ENCODE measurements around the gene ANXA10.
A peak's percentile ranks its signal among the peaks of the same experiment; 100 is the strongest.
"Not testable (repeated sequence)": the region's sequence is repeated elsewhere in the genome, so short reads cannot be mapped to it uniquely, and the experiment has no call there.

The ANXA10 gene

GRCh38 chr4:168164045-168164444, 71.7 kb downstream of the ANXA10 start:
- no peak for DNase-seq

DNA sequence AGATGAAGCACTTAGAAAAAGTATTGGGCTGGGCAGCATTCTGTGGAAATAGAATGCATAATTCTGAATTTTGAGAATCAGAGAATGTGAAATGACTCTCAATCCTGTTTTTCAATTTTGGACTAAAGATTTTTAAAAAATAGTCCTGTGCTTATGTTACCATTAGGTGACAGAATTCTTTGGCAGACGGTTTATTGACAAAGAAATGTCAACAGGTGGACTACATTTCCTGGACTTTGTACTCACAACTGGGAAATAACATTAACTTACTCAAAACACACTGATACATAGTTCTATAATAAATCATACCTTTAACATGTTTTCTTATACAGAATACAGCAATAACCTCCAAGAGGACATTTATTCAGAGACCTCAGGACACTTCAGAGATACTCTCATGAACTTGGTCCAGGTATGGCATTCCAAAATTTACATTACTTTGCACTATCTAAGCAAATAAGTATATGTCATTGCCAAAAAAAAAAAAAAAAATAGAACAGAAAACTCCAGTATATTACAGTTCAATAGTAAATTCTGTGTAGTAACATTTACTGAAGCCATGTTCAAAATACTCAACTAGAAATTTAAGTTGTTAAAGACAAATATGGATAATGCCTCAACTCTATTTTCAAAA, 72.7 kb downstream of the ANXA10 start:
- no peak for DNase-seq

DNA sequence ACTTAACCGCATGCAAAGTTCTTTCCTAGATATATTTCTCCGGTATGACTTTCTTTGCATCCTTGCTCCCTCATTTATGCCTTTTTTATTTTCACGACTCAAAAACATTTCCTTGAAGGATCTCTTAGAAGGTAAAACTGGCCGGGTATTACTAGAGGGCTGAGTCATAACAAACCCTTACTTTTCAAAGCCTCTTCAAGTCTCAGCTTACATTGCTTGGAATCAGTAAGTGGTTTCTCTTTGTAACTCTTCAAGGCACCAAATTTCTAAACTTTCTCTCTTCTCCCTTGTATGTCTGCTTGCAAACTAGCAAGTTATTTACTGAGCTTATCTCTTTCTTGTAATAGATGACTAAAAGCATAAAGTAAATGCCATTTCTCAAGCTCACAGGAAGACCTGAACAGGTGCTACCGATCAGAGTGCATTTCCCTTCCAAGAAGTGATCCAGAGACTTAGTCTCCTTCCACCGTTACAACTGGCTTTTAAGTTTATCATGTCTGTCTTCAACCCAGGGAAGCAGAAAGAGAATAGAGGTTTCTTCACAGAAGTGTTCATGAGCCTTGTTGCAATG, 75.5 kb downstream of the ANXA10 start:
- DNase-seq: no peak

GRCh38 chr4:168174308-168174707, 82.0 kb downstream of the ANXA10 start:
- DNase-seq: no peak

DNA sequence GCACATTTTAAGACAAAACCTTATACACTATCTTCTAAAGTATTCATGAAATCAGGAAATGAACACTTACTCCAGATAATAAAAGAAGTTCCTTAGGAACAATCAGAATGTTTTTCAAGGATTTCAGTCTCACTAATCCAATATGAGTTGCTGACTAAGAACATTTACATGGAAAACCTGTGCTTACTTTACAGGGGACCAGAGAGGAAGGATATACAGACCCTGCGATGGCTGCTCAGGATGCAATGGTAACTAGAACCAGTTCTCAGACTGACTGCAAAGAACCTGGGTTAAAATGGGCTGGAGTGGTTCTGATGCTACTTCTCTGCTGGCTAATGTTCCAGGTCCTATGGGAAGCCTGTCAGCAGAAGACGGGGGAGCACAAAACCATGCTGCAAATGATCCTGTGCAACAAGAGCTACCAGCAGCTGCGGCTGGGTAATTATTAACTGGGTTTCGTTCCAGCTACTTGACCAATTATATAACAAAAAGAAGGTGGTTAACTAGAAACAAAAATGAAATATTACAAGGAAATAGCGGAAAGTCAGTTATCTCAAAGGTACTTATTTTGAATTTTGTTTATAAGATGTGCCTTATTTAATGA, 85.3 kb downstream of the ANXA10 start:
- no peak for DNase-seq

DNA sequence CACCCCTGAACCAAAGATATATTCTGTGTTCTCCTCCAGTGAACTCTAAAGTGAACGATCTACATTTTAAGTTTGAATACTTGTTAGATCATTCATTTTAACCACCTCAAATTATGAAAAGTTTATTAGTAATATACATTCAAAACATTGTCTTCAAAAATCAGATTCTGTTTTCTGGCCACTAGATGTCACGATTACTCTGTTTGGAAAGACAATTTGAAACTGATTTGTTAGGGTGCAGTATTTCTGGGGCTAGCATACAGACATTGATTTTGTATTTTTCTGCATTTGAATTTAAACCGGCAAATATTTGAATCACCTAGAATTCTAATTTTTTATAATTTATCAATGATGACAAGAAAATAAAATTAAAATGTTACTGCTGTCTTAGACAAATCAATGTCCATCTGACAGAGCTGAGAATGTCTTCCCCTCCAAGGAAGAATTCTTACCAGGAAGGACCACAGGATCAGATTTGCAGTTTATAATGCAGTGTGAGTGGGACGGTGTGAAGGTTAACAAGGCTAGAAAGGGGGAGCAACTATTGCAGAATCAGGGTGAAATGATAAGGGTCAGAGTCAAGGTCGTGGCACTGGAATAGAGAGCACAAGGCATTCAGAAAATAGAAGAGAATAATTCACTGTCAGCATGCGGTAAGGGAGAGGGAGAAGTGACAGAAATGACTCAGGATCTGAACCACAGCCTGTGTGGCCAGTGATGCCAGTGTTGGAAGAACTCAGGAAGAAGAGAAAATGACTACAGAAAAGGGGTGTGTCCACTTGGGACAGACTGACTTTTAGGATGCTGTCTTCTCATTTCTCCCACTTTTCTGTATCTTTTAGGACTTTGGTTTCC, 91.6 kb downstream of the ANXA10 start:
- no peak for DNase-seq

DNA sequence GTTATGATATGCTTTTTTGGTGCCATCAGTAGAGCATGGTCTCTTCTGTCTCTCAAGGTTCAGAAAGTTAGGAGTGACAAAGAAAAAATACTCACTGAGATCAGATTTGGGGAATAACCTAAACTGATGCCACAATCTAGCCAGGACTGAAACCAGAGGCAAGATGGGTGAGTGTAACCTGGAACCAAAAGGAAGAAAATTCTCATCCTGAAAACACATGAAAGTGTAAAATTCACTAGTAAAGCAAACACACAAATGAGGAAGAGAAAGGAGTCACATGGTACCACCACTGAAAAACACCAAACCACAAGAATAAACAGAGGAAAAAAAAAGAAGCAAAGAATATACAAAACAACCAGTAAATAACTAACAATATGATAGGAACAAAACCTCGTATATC, 96.4 kb downstream of the ANXA10 start:
- DNase-seq: no peak

- no peak for DNase-seq
Observed at GRCh38 chr4:168197926-168198325, 105.6 kb downstream of the ANXA10 start.

DNA sequence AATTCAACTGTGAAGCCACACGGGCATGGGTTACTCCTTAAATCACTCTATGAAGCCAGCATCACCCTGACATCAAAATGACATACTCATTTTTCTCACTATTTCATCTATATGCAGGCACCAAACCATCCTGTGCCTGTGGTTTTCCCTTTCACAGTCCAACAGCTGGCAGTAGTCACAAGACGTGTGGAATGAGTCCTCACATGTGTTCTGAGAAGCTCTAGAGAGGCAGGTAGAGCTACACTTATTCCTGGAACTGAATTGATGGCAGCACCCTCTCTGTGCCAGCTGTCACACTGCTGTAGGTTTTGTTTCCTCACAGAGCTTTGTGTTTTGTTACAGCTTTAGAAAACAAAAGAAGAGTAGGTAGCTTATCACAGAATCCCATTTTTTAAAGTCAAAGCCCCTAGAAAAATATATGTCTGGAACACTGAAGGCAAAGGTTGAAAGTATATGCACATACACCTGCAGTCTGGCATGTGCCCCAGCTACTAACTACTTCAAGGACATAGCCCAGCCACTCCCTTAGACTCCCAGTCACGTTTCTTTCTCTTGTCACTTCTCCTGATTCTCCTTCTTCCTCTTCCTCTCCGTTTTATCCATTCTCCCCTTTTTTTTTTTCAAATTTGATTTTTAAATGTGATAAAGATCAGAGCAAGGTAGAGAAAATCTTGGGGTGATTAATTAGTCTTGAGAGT, 107.1 kb downstream of the ANXA10 start:
- DNase-seq: no peak

GRCh38 chr4:168200685-168201084, 108.3 kb downstream of the ANXA10 start:
- DNase-seq: no peak

DNA sequence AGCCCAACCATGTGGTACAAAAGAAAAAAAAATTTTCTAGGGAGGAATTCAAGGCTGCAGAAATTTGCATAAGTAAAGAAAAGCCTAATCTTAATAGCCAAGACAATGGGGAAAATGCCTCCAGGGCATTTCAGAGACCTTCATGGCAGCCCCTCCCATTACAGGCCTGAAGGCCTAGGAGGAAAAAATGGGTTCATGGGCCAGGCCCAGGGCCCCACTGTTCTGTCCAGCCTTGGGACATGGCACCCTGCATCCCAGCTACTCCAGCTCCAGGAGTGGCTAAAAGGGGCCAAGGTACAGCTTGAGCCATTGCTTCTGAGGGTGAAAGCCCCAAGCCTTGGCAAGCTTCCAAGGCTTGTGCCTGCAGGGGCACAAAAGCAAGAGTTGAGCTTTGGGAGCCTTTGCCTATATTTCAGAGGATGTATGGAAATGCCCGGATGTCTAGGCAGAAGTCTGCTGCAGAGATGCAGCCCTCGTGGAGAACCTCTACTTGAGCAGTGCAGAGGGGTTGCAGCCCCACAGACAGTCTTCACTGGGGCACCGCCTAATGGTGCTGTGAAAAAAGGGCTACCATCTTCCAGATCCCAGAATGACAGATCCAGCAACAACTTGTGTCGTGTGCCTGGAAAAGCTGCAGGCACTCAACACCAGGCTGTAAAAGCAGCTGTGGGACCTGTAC, 111.0 kb downstream of the ANXA10 start:
- DNase-seq: no peak

DNA sequence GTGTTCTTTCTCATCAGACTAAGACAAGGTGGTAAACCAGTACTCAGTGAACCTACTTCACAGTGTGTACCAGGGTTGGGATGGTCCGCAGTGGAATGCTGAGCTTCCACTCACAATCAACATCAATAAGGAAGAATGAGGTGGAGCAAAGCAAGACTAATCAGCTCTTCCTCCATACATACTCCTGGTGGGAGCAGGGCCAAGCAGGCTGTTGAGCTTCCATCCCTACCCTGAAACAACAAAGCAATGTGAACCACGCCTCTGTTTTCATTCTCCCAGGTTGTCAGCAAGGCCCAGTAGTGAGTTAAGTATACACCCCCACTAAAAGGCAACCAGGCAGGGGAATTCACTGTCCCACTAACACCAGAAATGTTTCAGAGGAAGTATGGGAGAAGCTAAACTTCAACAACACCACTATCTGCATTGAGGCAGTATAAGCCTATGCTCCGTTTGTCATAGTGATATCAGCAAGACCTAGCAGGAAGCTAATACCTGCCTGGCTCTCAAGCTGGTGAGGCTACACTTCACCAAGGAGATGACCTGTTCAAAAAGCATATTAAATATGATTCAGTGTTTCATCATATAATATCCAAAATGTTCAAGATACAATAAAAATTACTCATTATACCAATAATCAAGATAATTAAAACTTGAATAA, 116.7 kb downstream of the ANXA10 start:
- DNase-seq: no peak

- no peak for DNase-seq
Observed at GRCh38 chr4:168212656-168213055, 120.3 kb downstream of the ANXA10 start.

DNA sequence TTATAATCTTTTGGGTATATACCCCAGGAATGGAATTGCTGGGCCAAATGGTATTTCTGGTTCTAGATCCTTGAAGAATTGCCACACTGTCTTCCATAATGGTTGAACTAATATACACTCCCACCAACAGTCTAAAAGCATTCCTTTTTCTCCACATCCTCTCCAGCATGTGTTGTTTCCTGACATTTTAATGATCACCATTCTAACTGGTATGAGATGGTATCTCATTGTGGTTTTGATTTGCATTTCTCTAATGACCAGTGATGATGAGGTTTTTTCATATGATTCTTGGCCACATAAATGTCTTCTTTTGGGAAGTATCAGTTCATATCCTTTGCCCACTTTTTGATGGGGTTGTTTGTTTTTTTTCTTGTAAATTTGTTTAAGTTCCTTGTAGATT, 121.2 kb downstream of the ANXA10 start:
- not testable (repeated sequence) for DNase-seq

DNA sequence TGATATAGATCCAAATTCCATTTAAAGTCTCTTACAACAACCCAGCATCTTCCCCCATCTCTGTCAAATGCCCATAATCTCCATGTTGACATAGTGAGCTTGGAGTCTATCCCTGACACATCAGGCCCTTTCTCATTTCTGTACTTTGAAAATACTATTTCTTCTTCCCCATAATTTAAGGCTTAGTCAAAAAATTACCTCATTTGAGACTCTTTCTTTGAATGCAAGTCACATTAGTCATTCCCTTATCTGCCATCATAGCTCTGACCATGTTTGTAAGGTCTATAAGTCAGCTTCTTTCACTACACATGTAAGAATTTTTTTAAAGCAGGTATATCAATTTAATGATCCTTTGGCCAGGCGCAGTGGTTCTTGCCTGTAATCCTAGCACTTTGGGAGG, 126.3 kb downstream of the ANXA10 start:
- no peak for DNase-seq

DNA sequence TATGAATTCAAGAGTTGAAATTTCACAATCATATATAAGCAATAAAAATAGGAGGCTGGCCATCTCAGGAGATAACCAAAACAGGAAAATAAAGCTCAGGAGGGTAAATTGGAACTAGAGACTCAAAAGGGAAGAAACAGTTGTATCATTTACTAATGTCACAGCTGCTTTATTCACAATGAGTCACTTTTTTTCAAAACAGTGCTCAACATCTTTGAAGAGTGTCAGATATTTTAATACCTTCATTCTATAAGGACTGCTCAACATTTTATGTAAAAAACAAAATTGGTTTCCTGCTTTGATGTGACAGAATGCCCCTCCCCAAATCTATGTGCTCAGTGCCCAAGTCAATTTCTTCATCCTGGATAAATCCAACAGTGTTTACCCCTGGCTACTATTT, 128.6 kb downstream of the ANXA10 start:
- DNase-seq: no peak

- DNase-seq: peak; percentile 27
Observed at GRCh38 chr4:168221301-168221700, 129.0 kb downstream of the ANXA10 start.

Data from femur (tissue), 1 donor.